Activated B cell treated with CpG ODN at 0.5 μM for 24 hours (primary cell): ENCODE data around the gene RIPOR3. TPM values are rescaled to one million over a fixed set of nuclear protein-coding genes. Genes with fewer than 3 reads are reported as not detected.

Experiments used
- ATAC-seq: fragments of 200-7000 bp; cut with Tn5 transposase; one replicate; pipeline ENCODE4 v1.10.0; 2021; ENCODE audit warnings: low read depth, mild to moderate bottlenecking, moderate library complexity
- CTCF ChIA-PET: fragments of 350-600 bp; sonication (Branson Sonifier 250); formaldehyde crosslinking; loops from one replicate; lab custom pipeline; 2021; ENCODE audit warnings: antibody characterized with exemption; lab: Charles Lee
- POLR2A ChIA-PET: fragments of 350-600 bp; sonication (Branson Sonifier 250); formaldehyde crosslinking; loops from one replicate; lab custom pipeline; 2021; ENCODE audit warnings: antibody characterized with exemption; lab: Charles Lee
- DNase-seq: peaks from one replicate; pipeline ENCODE4 v3.0.0; 2022
- H3K27ac Mint-ChIP-seq: one replicate; pipeline ENCODE4 v1.8.0; 2020; ENCODE audit warnings: mixed read lengths
- H3K27me3 Mint-ChIP-seq: one replicate; pipeline ENCODE4 v1.8.0; 2021; ENCODE audit warnings: mixed read lengths
- H3K36me3 Mint-ChIP-seq: one replicate; pipeline ENCODE4 v1.8.0; 2021; ENCODE audit warnings: low read depth, mixed read lengths
- H3K4me1 Mint-ChIP-seq: one replicate; pipeline ENCODE4 v1.8.0; 2021; ENCODE audit warnings: mixed read lengths
- H3K4me3 Mint-ChIP-seq: one replicate; pipeline ENCODE4 v1.8.0; 2020; ENCODE audit warnings: mild to moderate bottlenecking, mixed read lengths
- H3K9me3 Mint-ChIP-seq: one replicate; pipeline ENCODE4 v1.8.0; 2020; ENCODE audit warnings: mixed read lengths
- intact Hi-C: fragments of 100-400 bp; cut with micrococcal nuclease; formaldehyde crosslinking; loops from one replicate; pipeline ENCODE4 v1.15.1; 2024
- total RNA-seq: library from RNA; stranded (reverse); gene quantifications from 2 replicates; pipeline ENCODE4 v1.2.3, GENCODE V29; 2022
- TF ChIP-seq, protein P1 (sequence below): fragments of 200-600 bp; IDR thresholded peaks from one replicate; pipeline ENCODE4 v1.8.0; 2022; ENCODE audit warnings: antibody characterized with exemption, mild to moderate bottlenecking

RIPOR3 gene
- total RNA-seq, 1 donor from 2014 or later = not detected

GRCh38 chr20:50733644-50734349 lies 42.5 kb upstream of the RIPOR3 start:
- no peak overlapping the region for H3K27ac Mint-ChIP-seq
- peaks cover 16% of the 10 kb centered on the region for H3K4me1 Mint-ChIP-seq
- ChIA-PET CTCF (interaction anchor here (0.6 to 1.6 kb wide), 2 partner anchors 16 to 83 kb away, joined by 3 to 5 read pairs; no protein-coding TSS in a partner anchor), POLR2A (no interaction called here)
- no peaks in the 10 kb centered on the region for H3K9me3 Mint-ChIP-seq
- no peak for DNase-seq
- intact Hi-C loops = loop anchor here (5.0 to 10.0 kb wide), 5 partner anchors 131 to 1459 kb away; partner anchors contain the start of gene ZFP64
- TF ChIP-seq, protein P1, sequence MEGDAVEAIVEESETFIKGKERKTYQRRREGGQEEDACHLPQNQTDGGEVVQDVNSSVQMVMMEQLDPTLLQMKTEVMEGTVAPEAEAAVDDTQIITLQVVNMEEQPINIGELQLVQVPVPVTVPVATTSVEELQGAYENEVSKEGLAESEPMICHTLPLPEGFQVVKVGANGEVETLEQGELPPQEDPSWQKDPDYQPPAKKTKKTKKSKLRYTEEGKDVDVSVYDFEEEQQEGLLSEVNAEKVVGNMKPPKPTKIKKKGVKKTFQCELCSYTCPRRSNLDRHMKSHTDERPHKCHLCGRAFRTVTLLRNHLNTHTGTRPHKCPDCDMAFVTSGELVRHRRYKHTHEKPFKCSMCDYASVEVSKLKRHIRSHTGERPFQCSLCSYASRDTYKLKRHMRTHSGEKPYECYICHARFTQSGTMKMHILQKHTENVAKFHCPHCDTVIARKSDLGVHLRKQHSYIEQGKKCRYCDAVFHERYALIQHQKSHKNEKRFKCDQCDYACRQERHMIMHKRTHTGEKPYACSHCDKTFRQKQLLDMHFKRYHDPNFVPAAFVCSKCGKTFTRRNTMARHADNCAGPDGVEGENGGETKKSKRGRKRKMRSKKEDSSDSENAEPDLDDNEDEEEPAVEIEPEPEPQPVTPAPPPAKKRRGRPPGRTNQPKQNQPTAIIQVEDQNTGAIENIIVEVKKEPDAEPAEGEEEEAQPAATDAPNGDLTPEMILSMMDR = no peak
- no peak for ATAC-seq
- H3K27me3 Mint-ChIP-seq = no peaks in the 10 kb centered on the region
- peaks cover 10% of the 10 kb centered on the region for H3K36me3 Mint-ChIP-seq
- no peak overlapping the region for H3K4me3 Mint-ChIP-seq

DNA sequence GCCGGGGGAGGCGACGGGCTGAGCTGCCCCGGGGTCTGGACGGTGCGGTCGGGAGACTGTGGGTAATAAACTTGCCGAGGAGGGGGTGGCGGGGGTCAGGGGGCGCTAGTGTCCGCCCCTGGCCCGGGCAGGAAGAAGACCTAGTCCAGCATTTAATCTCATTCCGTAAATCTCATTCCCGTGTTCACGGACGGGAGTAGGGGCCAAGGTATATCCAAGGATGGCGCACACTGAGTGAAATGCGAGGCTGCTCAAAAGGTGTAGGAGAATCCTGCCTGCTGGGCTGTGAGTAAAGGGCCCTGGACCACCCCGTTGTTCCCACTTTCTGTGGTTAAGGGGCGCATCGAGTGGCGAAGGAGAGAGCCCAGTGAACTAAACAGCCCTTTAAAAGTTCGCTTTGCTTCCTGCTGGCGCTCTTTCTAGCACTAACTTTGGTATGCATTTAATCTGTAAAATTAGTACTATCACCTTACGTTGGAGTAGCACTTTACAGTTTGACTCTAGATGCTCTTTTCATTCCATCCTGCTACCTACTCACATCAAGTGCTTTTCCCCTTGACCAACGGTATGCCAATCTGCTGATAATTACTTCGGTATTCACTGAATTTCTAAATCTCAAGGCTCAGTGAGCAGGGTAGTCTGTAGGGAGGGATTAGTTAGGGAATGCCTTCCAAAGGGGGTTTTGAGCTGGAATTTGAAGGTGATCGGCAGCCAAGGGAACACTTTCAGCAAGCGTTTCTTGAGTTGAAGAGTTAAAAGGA lies 40.8 kb upstream of the RIPOR3 start:
- no peaks in the 10 kb centered on the region for H3K27me3 Mint-ChIP-seq

DNA sequence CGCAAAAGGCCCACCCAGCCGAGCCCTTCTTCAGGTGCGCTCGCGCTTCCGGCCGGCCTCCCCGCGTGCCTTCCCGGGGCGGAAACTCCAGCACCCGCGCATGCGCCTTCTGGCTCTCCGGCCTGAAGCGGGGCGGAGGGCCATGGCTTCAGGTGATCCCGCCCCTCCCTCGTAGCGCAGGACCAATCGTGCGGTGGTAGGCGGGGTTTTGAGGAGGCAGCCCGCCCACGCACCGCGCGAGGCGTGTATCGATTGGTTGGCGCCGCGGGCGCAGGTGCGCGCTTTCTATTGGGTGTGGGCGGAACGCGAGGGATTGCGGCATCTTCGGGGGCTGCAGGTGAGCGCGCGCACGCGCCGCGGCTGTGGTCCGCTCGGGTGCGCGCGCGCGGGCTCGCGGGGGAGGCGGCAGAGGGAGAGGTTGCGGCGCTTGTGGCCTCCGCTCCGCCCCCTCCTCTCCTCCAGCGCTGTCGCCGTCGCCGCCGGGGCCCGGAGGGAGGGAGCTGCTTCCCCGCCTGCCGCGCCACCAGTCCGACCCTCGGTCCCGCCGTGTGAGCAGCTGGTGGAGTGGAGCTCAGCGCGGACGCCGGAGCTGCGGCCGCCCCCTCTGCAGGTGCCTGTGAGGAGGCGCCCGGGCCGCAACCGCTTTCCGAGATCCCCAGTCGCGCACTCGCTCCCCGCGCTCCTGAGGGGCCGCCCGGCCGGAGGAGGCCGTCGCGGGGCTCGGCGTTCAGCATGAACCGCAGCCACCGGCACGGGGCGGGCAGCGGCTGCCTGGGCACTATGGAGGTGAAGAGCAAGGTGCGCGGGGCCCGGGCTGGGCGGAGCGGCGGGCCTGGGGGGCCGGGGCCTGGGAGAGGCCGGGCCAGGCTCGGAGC lies 40.0 kb upstream of the RIPOR3 start, which contains the start of gene PARD6B:
Gene PARD6B (plus strand): TSS at position 526 of the 875 bp plus-strand sequence. CDS start 207 bp downstream, at position 733.
- H3K9me3 Mint-ChIP-seq = no peaks in the 10 kb centered on the region
- H3K36me3 Mint-ChIP-seq = peaks cover 1% of the 10 kb centered on the region
- peak; percentile 94 for ATAC-seq
- peaks cover 2% of the 10 kb centered on the region for H3K27me3 Mint-ChIP-seq
- intact Hi-C loops = loop anchor here (1.0 to 10.0 kb wide), 11 partner anchors 18 to 1461 kb away; partner anchors contain the start of genes ADNP, CEBPB, PTPN1 and ZFP64
- CTCF ChIA-PET = interaction anchor here (0.9 kb wide), 1 partner anchor 18 kb away, joined by 3 read pairs; no protein-coding TSS in a partner anchor
- DNase-seq = peak; percentile 98
- H3K27ac Mint-ChIP-seq = peak within 1 kb of the TSS; percentile 71
- peaks cover 16% of the 10 kb centered on the region for H3K4me1 Mint-ChIP-seq
- H3K4me3 Mint-ChIP-seq = peak within 1 kb of the TSS; percentile 89
- TF ChIP-seq, protein P1 = no peak
- POLR2A ChIA-PET = interaction anchor here (0.5 to 1.4 kb wide), 7 partner anchors 18 to 830 kb away, joined by 3 to 4 read pairs (median 3); partner anchors contain the start of genes ADNP, BCAS4 and CEBPB

More for the DNA sequence above, 40.8 kb upstream of the RIPOR3 start:
- Mint-ChIP-seq H3K4me1 (peaks cover 16% of the 10 kb centered on the region), H3K4me3 (peak overlapping the region; percentile 89), H3K27ac (peak overlapping the region; percentile 69), H3K36me3 (peaks cover 3% of the 10 kb centered on the region), H3K9me3 (no peaks in the 10 kb centered on the region)
- intact Hi-C loops = loop anchor here (1.0 to 10.0 kb wide), 11 partner anchors 17 to 1460 kb away; partner anchors contain the start of genes ADNP, CEBPB, PTPN1 and ZFP64
- ChIA-PET POLR2A (interaction anchor here (0.5 to 1.4 kb wide), 8 partner anchors 17 to 829 kb away, joined by 3 to 4 read pairs (median 3); partner anchors contain the start of genes ADNP, BCAS4 and CEBPB), CTCF (interaction anchor here (0.9 kb wide), 1 partner anchor 17 kb away, joined by 3 read pairs; no protein-coding TSS in a partner anchor)
- TF ChIP-seq, protein P1 = no peak
- DNase-seq (no peak), ATAC-seq (no peak)

- H3K27ac Mint-ChIP-seq = peak overlapping the region; percentile 71
- ChIA-PET POLR2A (interaction anchor here (0.7 to 1.4 kb wide), 3 partner anchors 19 to 540 kb away, joined by 3 read pairs; partner anchors contain the start of gene CEBPB), CTCF (interaction anchor here (1.5 kb wide), 1 partner anchor 19 kb away, joined by 4 read pairs; no protein-coding TSS in a partner anchor)
- H3K4me3 Mint-ChIP-seq = peak overlapping the region; percentile 89
- intact Hi-C loops = loop anchor here (1.0 to 10.0 kb wide), 11 partner anchors 19 to 1462 kb away; partner anchors contain the start of genes ADNP, CEBPB, PTPN1 and ZFP64
- ATAC-seq (no peak), DNase-seq (no peak)
- peaks cover 2% of the 10 kb centered on the region for H3K27me3 Mint-ChIP-seq
- H3K4me1 Mint-ChIP-seq = peaks cover 16% of the 10 kb centered on the region
- TF ChIP-seq, protein P1 = no peak
- H3K36me3 Mint-ChIP-seq = peaks cover 1% of the 10 kb centered on the region
- H3K9me3 Mint-ChIP-seq = no peaks in the 10 kb centered on the region
Observed at GRCh38 chr20:50730765-50731054, 39.4 kb upstream of the RIPOR3 start.
